HG03558 (cell line): Measurements from ENCODE around the gene ARHGAP44.

ENCODE experiments used
- ATAC-seq: cut with Tn5 transposase; IDR thresholded peaks from one replicate; pipeline ENCODE4 v1.9.1; 2021; ENCODE audit warnings: moderate number of reproducible peaks; ENCODE audit not compliant: unreplicated experiment; ENCODE audit errors: extremely low read depth

ARHGAP44 gene

GRCh38 chr17:12985431-12986293, 196.4 kb downstream of the ARHGAP44 start:
- no peak for ATAC-seq

GRCh38 chr17:12987120-12987519, 197.8 kb downstream of the ARHGAP44 start:
- ATAC-seq, result no peak

GRCh38 chr17:12990041-12990808, 200.9 kb downstream of the ARHGAP44 start:
- no peak for ATAC-seq

- no peak for ATAC-seq
These were observed 201.6 kb downstream of the ARHGAP44 start for GRCh38 chr17:12990926-12991325.

GRCh38 chr17:12992676-12993075, 203.4 kb downstream of the ARHGAP44 start:
- ATAC-seq, result no peak

- no peak for ATAC-seq
These were observed 204.3 kb downstream of the ARHGAP44 start for GRCh38 chr17:12993631-12994030.

- no peak for ATAC-seq
These were observed 205.2 kb downstream of the ARHGAP44 start for GRCh38 chr17:12994341-12995074.

- ATAC-seq, result no peak
These were observed 206.0 kb downstream of the ARHGAP44 start for GRCh38 chr17:12995106-12995895.

- no peak for ATAC-seq
These were observed 206.6 kb downstream of the ARHGAP44 start for GRCh38 chr17:12995896-12996295.

- no peak for ATAC-seq
These were observed 207.1 kb downstream of the ARHGAP44 start for GRCh38 chr17:12996357-12996756.

- no peak for ATAC-seq
These were observed 207.6 kb downstream of the ARHGAP44 start for GRCh38 chr17:12996941-12997340.

- no peak for ATAC-seq
These were observed 209.2 kb downstream of the ARHGAP44 start for GRCh38 chr17:12998461-12998860.

- no peak for ATAC-seq
These were observed 209.6 kb downstream of the ARHGAP44 start for GRCh38 chr17:12998874-12999273.

GRCh38 chr17:13000561-13000960, 211.3 kb downstream of the ARHGAP44 start:
- ATAC-seq, result no peak

GRCh38 chr17:13001991-13002615, 212.8 kb downstream of the ARHGAP44 start:
- no peak for ATAC-seq

- ATAC-seq, result no peak
These were observed 213.6 kb downstream of the ARHGAP44 start for GRCh38 chr17:13002761-13003453.

GRCh38 chr17:13003454-13003851, 214.2 kb downstream of the ARHGAP44 start:
- no peak for ATAC-seq

- ATAC-seq, result no peak
These were observed 214.6 kb downstream of the ARHGAP44 start for GRCh38 chr17:13003927-13004326.

- ATAC-seq, result no peak
These were observed 215.0 kb downstream of the ARHGAP44 start for GRCh38 chr17:13004336-13004735.
